Measurements from ENCODE around the gene XRCC5.

- TF ChIP-seq CTCF (IDR thresholded peaks at IDR 0.05) (no peak), ZFX (IDR thresholded peaks at IDR 0.05; ENCODE audit: borderline replicate concordance) (no peak)
Measured at GRCh38 chr2:216111122-216111521, 2.0 kb downstream of the XRCC5 start.
